Left ventricle myocardium inferior (tissue), 1 donor: ENCODE measurements around the gene TCERG1L. TPM values are rescaled to one million over a fixed set of nuclear protein-coding genes. Genes with fewer than 3 reads are reported as not detected.
"Not testable (repeated sequence)": the region's sequence is repeated elsewhere in the genome, so short reads cannot be mapped to it uniquely, and the experiment has no call there.

Experiments used
- DNase-seq: peaks from one replicate; pipeline ENCODE4 v3.0.0-alpha.2; 2020
- H3K27ac ChIP-seq: fragments of 200-600 bp; replicated peaks from 2 replicates; pipeline ENCODE4 v1.8.0; 2021
- H3K27me3 ChIP-seq: fragments of 200-600 bp; 2 replicates; pipeline ENCODE4 v1.8.0; 2021; ENCODE audit warnings: low read depth
- H3K36me3 ChIP-seq: fragments of 200-600 bp; 2 replicates; pipeline ENCODE4 v1.8.0; 2021
- H3K4me1 ChIP-seq: fragments of 200-600 bp; 2 replicates; pipeline ENCODE4 v1.8.0; 2021
- H3K4me3 ChIP-seq: fragments of 200-600 bp; 2 replicates; pipeline ENCODE4 v1.8.0; 2021; ENCODE audit warnings: mild to moderate bottlenecking, moderate library complexity
- H3K9me3 ChIP-seq: fragments of 200-600 bp; replicated peaks from 2 replicates; pipeline ENCODE4 v1.8.0; 2021
- intact Hi-C: fragments of 100-400 bp; cut with micrococcal nuclease; formaldehyde crosslinking; loops from one replicate; pipeline ENCODE4 v1.11.0; 2022
- total RNA-seq: library from RNA; stranded (reverse); fragmentation: NEBNext Ultra II Directional; extraction: Animal tissue kit (Norgen Biotek cat#: 25700); gene quantifications from one replicate; pipeline ENCODE4 v1.2.1, GENCODE V29; 2021
- TF ChIP-seq, protein P1 (sequence below): fragments of 200-600 bp; IDR thresholded peaks from 2 replicates; pipeline ENCODE4 v1.8.0; 2021; ENCODE audit warnings: antibody characterized with exemption, mild to moderate bottlenecking, borderline replicate concordance
- donor health status: DM: no; HTN: yes; CAD: no; lungs with severe emphysema.

TCERG1L gene
- total RNA-seq, 1 donor from 2014 or later, result not detected

DNA sequence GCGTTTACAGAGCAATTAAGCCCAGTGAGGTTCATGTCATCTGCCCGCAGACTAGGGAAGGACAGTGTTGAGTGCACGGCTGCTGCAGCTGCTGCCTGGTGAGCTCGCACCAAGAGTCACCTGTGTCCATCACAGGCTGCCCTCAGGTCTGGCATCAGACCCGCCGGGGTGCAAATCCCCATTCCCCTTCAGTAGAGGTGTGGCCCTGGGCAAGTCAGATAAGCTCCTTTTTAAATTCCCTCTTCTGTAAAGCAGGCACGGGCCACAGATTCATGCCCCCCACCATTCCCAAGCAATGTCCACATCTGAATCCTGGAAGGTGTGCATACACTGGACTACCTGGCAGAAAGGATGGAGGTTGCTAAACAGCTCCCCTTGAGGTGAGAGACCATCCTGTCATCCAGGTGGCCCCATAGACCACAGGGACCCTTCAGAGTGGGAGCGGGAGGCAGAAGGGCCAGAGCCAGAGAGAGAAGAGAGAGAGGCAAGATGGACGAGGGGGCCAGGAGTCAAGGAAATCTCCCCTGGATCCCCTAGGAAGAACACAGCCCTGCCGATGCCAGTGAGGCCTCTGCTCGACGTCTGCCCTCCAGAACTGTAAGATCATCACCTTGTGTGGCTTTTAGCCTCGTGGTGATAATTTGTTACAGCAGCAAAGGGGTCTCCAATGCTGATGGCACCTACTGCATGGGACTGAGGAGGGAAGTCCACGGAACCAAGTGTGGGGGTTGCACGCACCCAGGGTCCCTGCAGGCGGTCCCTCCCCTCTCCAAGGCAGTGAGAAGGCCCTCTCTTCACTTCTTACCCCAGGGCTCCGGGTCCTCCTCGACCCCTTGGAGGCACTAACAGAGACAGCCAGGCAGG lies 168.8 kb downstream of the TCERG1L start:
- no peak overlapping the region for H3K27ac ChIP-seq
- peaks cover 99% of the 10 kb centered on the region for H3K27me3 ChIP-seq
- no peak for DNase-seq
- intact Hi-C loops, result no loop called here
- no peaks in the 10 kb centered on the region for H3K36me3 ChIP-seq
- H3K4me3 ChIP-seq, result no peak overlapping the region
- no peaks in the 10 kb centered on the region for H3K4me1 ChIP-seq
- TF ChIP-seq, protein P1, sequence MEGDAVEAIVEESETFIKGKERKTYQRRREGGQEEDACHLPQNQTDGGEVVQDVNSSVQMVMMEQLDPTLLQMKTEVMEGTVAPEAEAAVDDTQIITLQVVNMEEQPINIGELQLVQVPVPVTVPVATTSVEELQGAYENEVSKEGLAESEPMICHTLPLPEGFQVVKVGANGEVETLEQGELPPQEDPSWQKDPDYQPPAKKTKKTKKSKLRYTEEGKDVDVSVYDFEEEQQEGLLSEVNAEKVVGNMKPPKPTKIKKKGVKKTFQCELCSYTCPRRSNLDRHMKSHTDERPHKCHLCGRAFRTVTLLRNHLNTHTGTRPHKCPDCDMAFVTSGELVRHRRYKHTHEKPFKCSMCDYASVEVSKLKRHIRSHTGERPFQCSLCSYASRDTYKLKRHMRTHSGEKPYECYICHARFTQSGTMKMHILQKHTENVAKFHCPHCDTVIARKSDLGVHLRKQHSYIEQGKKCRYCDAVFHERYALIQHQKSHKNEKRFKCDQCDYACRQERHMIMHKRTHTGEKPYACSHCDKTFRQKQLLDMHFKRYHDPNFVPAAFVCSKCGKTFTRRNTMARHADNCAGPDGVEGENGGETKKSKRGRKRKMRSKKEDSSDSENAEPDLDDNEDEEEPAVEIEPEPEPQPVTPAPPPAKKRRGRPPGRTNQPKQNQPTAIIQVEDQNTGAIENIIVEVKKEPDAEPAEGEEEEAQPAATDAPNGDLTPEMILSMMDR, result no peak
- H3K9me3 ChIP-seq, result no peaks in the 10 kb centered on the region

DNA sequence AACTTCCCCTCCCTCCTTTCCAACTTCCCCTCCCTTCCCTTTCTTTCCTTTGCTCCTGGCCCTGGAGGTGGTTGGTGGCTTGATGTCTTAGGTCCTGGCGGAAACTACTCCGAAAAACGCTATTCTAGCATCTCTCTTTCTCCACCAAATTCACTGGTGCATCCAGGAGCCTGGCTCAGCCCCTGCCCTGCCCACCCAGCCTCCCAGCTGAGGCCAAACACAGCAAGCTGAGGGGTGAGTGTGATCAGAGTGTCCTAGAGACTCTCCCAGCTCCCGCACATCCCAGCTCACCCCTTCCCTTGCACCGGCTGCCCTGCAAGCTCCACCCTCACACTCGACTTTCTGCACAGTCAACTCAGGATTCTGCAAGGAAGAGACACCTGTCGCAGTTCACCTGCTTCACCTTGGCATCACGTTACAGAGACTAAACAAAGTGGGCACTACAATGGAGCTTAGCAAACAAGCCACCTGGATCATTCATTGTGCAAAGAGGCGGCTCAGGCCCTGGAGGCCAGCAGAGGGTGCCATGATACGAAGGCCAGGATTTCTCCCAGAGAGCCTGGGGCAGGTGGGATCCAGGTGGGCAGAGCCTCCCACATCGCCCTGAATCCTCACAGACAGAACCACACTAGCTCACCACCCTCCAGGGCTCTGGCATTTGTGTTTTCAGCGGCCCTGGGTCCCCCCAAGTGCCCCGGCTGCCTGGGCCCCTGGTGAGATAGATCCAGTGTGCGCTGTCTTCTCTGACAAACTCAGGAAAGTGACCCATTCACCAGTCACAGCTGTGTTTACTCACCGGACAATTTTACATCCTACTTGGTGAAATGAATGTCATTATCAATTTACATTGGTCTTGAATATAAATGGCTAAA lies 169.6 kb downstream of the TCERG1L start:
- intact Hi-C loops, result no loop called here
- Histone ChIP-seq H3K9me3 (no peaks in the 10 kb centered on the region), H3K36me3 (no peaks in the 10 kb centered on the region), H3K4me1 (no peaks in the 10 kb centered on the region), H3K27ac (no peak overlapping the region), H3K4me3 (no peak overlapping the region), H3K27me3 (peaks cover 99% of the 10 kb centered on the region)
- TF ChIP-seq, protein P1, result no peak
- DNase-seq, result no peak

DNA sequence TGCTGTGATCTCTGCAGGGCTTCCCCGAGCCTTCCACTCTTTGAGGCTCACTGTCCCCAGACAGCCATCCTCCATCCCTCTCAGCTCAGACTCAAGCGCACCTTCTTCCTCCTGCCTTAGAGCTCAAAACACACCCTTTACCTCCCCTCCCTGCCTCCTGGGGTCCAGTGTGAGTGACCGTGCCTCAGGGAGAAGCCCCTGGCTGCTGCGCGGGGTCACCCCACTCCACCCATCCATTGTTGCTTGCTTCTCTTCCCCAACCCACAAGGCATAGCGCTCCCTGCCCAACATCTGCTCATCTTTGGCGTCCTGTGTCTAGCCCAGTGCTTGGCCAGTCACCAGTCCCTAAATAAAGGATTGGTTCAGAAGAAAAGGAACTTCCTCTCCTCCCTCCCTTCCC lies 170.3 kb downstream of the TCERG1L start:
- intact Hi-C loops, result no loop called here
- Histone ChIP-seq H3K27me3 (peaks cover 99% of the 10 kb centered on the region), H3K4me3 (no peak overlapping the region), H3K27ac (no peak overlapping the region), H3K4me1 (no peaks in the 10 kb centered on the region), H3K9me3 (no peaks in the 10 kb centered on the region), H3K36me3 (no peaks in the 10 kb centered on the region)
- TF ChIP-seq, protein P1, result no peak
- no peak for DNase-seq

DNA sequence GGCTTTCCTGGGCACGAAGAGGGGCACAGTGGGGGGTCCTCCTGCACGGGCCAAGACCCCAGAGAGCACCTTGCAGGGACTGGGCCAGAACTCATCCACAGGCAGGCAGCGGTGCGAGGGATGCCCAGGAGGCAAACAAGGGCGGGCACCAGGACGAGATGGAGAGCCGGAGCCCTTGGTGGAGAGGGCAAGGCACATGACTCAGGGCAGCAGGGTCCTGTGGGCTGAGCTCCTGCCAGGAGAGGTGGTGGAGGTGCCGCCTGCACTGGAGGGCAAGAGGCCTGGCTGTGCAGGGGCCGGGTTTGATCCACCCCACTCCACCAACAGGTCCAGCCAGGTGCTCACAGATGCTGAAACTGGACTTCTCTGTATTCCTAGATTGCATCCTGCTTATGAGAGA lies 170.9 kb downstream of the TCERG1L start:
- Histone ChIP-seq H3K36me3 (no peaks in the 10 kb centered on the region), H3K9me3 (no peaks in the 10 kb centered on the region), H3K27me3 (peaks cover 97% of the 10 kb centered on the region), H3K4me3 (no peak overlapping the region), H3K4me1 (no peaks in the 10 kb centered on the region), H3K27ac (no peak overlapping the region)
- TF ChIP-seq, protein P1, result no peak
- no peak for DNase-seq
- intact Hi-C loops, result no loop called here

- Histone ChIP-seq H3K4me3 (no peak overlapping the region), H3K9me3 (no peaks in the 10 kb centered on the region), H3K27ac (no peak overlapping the region), H3K4me1 (peaks cover 7% of the 10 kb centered on the region), H3K36me3 (no peaks in the 10 kb centered on the region), H3K27me3 (peaks cover 63% of the 10 kb centered on the region)
- TF ChIP-seq, protein P1, result no peak
- intact Hi-C loops, result no loop called here
- no peak for DNase-seq
Observed at GRCh38 chr10:131137223-131137622, 174.3 kb downstream of the TCERG1L start.

GRCh38 chr10:131136336-131136735 lies 175.2 kb downstream of the TCERG1L start:
- Histone ChIP-seq H3K27me3 (peaks cover 54% of the 10 kb centered on the region), H3K4me1 (peaks cover 15% of the 10 kb centered on the region)
- H3K4me3 ChIP-seq, H3K9me3 ChIP-seq, intact Hi-C loops, H3K36me3 ChIP-seq, DNase-seq, H3K27ac ChIP-seq: not testable (repeated sequence)
